GM18520 (cell line): ENCODE results near the gene FOXI1.

Source experiments
- ATAC-seq: cut with Tn5 transposase; IDR thresholded peaks from one replicate; pipeline ENCODE4 v1.9.1; 2021; ENCODE audit not compliant: unreplicated experiment

FOXI1 gene

DNA sequence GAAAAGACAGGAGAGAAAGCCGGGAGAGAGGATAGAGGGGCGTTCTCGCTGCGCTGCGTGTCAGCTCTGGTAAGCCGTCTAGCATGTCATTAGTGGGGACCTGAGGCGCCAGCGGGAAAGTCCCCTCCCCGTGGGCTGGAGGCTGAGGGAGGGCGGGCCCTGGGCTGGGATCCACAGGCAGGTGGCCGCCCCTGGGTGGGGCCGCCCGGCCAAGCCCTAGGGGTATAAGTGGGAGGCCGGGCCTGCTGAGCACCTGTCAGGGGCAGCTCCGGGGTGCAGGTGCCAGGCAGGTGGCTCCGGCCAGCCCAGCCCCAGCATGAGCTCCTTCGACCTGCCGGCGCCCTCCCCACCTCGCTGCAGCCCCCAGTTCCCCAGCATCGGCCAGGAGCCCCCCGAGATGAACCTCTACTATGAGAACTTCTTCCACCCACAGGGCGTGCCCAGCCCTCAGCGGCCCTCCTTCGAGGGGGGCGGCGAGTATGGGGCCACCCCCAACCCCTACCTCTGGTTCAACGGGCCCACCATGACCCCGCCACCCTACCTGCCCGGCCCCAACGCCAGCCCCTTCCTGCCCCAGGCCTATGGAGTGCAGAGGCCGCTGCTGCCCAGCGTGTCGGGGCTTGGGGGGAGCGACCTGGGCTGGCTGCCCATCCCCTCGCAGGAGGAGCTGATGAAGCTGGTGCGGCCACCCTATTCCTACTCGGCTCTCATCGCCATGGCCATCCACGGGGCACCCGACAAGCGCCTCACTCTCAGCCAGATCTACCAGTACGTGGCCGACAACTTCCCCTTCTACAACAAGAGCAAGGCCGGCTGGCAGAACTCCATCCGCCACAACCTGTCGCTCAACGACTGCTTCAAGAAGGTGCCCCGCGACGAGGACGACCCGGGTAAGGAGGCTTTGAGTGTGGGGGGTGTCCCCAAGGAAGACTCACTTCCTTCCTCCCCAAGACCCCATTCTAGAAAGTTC is at the start of gene FOXI1:
Gene FOXI1 (plus strand): TSS at position 256 of the 970 bp plus-strand sequence. CDS start 61 bp downstream, at position 317.
- no peak for ATAC-seq

DNA sequence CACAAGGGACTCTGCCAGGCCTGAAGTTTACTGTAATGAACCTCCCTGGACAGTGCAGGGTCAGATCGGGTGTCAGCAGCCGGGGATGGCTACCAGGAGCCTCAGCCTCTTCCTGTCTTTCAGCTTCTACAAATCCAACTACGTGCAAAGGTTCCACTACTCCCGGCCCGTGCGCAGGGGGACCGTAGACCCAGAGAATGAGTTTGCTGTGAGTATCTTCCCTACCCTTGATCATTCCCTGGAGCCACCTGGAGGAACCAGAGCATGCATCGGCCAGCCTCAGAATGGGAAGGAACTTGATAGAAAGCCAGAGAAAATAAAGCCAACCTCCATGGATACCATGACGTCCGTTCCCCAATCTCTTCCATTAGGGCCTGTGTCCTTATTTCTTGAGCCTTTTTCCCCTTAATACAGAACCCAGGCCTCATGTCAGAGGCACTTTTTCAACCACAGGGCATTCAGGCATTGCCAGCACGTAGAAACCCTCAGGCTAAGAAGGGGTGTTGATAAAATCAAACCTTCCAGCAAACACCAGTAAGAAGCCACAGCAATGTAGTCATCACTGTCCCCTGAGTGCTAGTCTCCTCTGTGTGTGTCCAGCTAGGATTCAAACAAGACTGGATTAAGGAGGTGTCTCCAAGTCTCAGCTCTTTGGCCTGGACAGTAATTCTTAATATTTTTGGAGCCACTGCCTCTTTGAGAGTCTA is 49.0 kb upstream of the FOXI1 start:
- no peak for ATAC-seq

DNA sequence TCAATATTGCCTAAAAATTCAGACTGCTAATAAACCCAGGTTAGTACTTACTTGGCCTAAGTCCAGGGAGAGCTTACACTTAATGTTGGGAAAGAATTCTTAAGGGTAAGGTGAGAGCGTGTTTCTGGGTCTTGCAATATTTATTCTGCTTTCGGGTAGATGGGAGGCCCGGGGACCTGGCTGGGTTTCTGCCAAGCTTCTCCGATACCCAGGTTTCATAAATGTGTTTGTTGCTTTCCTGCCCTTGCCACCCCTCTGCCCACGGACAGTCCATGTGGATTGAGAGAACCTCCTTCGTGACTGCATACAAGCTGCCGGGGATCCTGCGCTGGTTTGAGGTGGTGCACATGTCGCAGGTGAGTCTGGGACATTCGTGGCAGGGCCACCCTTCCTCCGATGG is 48.4 kb upstream of the FOXI1 start:
- no peak for ATAC-seq

DNA sequence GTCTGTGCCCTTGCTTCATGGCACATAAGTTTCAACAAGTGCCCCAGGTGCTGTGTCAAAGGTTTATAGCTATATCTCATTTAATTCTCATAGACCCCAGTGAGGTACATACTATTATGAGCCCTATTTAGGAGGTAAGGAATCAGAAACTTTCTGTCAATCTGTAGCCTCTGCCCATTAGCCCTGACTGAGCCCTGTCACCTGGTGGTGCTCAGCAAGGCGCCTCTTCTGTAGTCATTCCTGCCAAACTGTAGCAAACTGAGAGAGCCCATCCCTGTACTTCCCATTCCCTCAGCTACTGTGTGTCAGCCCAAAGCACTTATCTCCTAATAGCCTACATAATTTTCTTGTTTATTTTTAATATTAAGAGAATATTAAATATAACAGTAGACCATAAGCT is 46.5 kb upstream of the FOXI1 start:
- ATAC-seq: no peak

DNA sequence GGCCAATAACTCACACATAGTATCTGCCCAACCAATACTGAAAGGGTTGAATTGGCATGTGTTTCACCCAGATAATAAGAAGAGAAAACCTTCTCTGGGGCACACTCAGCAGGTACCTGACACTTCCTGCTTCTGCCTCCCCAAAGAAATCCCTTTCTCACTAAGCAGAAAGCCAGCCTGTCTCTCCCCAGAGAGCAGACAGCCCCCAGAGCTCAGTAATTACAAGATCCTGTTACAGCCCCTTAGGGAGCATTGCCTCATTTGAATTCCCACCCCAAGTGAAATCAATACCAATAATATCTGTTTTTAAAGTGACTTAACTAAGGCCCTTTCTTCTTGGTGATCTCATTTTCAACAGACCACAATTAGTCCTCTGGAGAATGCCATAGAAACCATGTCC is 38.5 kb upstream of the FOXI1 start:
- no peak for ATAC-seq

DNA sequence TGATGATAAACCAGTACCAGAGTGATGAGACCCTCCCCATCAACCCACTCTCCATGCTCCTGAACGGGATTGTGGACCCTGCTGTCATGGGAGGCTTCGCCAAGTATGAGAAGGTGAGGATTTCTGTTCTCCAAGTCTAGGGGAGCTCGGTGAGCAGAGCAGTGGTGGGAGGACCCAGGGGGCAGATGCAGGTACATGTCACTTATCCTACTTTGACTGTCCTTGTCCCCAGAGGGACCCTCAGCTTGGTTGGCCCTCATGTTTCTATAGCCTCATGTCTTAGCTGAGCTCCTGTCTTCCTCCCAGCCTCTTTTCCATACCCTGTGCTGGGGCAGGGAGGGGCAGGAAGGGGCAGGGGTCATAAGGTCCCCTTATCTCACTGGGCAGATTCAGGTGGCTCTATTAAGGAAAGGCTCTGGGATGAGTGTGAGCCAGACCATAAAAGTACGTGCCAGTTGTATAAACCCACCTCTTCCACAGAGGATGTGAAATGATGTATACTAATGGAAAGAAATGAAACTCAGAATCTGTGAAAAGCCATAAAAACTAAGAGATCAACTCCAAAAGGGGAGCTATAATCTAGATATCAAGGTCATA is 38.0 kb upstream of the FOXI1 start:
- no peak for ATAC-seq

DNA sequence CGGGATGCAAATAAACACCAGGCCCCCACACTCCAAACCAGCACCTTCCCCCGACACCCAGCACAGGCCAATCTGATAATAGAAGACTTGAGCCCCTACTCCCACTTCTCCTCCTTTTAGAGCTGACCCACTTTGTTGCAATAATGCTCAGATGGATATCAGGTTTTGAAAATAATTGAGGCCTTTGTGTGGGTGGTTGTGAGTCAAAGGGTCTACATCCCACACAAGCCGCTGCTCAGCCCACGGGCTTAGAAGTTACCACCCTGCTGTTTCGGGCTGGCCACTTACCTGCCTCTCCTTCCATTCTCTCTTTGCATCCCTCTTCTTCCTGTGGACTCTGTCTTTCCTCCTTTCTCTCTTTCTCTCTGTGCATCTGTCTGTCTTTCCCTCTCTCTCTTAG is 36.2 kb upstream of the FOXI1 start:
- no peak for ATAC-seq

DNA sequence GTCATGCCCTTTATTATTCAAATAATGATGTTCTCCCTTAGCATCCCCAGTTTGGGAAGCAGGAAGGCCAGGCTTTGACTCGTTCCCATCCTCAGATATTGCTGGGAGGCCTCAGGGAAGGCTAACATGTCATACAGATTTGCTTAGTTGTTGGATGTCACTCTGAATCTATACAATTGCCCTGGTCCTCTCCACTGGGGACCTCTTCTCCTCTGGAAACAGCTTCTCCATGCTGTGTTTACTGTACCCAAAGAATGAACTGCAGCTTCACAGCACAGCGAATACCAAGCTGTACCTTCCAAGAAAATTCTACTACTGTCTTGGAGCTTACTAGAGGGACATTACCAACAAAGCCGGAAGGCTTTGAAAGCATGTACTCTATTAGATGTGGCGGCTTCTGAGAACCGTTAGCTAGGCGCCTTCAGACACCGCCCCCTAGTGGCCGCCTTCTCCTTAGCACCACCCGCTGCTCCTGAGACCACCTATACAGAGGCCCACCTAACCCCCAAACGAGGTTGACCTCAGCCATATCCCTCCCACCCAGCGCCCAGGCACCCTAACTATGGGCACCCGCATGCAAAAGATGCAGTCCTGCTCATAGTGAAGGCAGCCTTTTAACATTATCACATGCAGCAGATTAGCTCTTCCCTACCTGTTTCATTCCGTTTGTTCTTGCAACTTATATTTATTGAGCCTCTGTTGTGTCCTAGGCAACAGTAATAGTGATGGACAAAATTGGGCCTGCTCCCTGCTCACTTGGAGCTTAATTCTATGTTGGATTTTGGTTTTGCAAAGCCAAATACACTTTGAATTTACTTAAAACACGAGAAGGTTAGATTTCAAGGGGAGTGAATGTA is 34.9 kb upstream of the FOXI1 start:
- ATAC-seq: no peak

DNA sequence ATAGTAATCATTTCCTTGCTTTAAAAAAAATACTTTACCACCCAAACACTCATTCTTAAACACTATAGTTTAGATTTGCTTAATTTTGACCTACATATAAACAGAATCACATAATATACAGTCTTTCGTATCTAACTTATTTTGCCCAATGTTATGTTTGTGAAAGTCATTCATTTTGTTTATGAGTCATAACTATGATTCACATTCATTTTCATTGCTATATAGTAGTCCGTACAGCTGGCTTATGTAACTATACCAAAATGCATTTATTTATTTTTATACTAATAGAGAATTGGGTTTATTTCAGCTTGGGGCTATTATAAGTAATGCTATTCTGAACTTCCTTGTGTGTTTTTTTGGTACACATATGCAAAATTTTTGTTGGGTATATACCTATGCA is 33.9 kb upstream of the FOXI1 start:
- no peak for ATAC-seq

DNA sequence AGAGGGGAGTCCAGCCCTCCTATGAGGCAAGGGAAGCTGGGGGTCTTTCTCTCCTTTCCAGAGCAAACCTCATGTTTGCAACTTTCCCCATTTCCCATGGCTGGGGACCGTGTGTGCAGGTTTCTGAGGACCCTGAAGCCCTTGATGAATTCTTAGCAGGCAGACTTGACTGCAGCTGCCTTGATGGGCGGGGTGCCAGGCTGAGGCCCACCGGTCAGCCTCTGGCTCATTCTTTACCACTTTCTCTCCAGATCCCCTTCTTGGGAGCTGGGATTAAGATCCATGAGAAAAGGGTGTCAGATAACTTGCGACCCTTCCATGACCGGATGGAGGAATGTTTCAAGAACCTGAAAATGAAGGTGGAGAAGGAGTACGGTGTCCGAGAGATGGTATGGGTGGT is 30.0 kb upstream of the FOXI1 start:
- no peak for ATAC-seq

DNA sequence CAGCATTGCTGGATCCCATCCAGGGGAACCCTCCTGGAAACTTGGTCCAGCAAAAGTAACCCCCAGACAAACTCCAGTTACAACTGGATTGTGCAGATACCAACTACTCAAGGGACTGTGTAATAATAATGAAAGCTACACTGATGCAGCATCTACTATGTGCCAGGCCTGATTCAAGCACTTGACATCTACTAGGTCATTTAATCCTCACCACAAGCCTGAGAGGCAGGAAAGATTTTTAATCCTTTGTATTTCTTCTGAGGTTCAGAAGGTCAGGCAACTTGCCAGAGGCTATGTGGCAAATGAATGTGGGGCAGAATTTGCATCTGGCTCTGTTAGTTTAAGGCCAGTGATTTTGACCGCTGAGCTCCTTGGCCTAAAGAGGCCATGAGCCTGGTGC is 29.5 kb upstream of the FOXI1 start:
- no peak for ATAC-seq

DNA sequence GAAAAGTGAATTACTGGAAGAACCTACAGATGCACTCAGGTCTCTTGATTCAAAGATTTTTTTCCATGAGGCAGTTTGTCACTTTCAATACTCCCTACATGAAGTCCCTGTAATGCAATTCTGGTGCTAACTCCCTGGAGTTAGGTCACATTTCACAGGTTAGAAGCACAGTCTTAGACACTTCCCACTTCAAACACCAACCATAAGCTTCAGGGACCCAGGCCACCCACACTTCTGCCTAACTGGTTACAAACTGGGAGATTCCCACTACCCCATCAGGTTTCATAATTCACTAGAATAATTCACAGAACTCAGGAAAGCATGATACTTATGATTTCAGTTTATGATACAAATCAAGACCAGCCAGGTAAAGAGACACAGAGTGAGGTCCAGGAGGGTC is 29.0 kb upstream of the FOXI1 start:
- ATAC-seq: no peak

DNA sequence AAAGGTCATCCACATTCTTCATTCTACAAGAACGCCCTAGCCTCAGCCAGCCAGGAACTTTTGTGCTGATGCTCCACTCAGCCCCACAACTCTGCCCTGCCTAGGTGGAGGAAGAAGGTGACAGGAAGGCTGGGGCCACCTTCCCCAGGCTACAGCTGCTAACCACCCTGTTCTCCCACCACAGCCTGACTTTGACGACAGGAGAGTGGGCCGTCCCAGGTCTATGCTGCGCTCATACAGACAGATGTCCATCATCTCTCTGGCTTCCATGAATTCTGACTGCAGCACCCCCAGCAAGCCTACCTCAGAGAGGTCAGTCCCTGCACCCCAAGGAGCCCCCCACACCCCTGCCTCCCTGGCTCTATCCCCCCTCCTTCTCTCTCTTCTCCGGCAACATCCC is 28.2 kb upstream of the FOXI1 start:
- no peak for ATAC-seq

DNA sequence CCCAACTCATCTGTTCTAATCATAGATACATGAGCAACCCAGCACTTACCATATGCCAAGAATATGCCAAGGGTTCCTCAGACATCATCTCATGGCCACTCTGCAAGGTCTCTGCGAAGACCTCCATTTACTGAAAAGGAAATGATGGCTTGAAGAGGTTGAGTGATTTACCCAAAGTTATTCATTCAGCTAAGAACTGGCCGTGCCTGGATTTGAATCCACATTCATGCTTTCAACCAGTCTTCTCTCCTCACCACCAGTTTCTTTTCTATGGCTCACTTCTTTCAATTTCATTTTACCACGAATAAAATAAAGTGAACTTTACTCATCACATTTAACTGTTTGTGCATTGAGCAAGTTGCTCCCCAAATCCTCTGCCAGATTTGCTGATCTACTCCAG is 27.2 kb upstream of the FOXI1 start:
- ATAC-seq: no peak

DNA sequence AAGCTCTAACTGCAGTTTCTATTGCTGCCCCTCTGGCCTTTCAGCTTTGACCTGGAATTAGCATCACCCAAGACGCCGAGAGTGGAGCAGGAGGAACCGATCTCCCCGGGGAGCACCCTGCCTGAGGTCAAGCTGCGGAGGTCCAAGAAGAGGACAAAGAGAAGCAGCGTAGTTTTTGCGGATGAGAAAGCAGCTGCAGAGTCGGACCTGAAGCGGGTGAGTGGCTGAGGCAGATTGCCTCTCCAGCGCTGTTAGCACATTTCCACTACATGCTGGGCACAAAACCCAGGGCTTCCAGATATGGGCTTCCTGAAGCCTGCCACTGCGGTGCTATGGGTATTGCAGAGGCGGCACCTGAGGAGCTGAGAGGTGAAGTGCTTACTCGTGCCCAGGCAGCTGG is 26.8 kb upstream of the FOXI1 start:
- ATAC-seq: no peak

DNA sequence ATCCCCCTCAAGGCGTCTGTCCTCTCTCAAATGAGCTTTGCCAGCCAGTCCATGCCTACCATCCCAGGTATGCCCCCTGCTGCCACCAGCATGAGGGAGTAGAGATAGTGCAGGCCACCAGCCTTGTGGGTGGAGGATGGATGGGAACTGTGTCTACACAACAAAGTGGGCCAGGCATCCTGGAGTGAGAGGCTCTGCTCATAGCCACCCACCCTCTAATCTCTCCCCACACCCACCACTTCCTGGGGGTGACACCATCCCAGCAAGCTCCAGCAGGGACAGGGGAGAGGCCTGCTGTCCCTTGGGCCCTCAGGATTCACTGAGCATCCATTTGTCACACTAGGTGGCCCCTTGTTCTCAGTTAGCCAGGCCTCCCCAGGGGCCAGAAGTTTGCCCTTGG is 25.5 kb upstream of the FOXI1 start:
- no peak for ATAC-seq

DNA sequence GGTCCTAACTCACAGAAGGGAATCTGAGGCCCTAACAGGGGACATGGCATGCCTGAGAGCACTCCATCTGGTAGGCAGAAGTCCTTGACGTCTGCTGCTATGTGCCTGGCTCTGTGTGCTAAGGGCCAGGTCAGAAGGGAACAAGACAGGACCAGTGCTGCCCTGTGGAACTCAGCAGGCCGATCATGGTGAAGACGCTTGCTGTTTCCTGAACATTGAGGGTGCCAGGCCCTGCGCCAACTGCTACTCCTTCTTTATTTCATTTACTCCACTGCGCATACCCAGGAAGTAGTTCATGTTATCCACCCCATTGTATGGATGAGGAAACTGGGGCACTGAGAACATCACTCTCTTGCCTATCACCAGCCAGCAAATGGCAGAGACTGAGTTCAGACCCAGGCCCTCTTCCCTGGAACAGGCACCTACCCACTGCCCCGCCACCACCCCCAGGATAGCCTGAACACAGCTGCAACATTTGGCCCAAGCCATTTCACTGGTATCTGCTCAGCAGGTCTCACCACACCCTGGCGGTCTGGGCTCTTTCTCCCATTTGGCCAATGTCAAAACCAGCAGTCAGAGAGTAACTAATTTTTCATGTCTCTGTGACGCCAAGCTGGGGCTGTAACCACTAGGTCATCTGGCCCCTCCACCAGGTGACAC is 24.8 kb upstream of the FOXI1 start:
- no peak for ATAC-seq

DNA sequence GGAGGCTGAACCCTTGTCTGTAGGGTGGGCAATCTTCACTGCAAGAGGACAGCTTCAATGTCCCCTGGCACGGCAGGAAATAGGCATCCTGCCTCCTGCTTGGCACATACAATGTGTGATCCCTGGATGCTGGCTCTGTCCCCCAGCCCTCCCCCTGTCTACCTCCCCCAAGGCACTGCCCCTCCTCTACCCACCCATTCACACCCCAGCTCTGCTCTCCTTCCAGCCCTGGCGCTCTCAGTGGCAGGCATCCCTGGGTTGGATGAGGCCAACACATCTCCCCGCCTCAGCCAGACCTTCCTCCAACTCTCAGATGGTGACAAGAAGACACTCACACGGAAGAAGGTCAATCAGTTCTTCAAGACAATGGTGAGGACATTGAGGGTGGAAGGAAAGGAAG is 24.1 kb upstream of the FOXI1 start:
- no peak for ATAC-seq

DNA sequence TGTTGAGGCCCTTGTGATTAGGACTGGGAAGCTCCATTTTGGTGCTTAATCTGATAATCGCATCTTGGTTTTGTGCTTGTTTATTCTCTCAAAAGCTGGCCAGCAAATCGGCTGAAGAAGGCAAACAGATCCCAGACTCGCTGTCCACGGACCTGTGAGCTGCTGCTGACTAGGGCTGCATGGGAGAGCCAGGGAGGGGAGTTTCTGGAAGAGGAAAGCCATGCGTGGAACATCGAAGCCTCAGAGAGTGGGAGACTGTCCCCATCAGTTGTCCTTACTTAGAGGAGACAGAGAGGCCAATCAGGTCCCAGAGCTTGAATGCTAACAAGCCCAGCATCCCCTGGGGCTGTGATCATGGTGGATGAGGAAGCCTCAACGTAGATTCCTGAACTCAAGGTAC is 23.0 kb upstream of the FOXI1 start:
- ATAC-seq: no peak

DNA sequence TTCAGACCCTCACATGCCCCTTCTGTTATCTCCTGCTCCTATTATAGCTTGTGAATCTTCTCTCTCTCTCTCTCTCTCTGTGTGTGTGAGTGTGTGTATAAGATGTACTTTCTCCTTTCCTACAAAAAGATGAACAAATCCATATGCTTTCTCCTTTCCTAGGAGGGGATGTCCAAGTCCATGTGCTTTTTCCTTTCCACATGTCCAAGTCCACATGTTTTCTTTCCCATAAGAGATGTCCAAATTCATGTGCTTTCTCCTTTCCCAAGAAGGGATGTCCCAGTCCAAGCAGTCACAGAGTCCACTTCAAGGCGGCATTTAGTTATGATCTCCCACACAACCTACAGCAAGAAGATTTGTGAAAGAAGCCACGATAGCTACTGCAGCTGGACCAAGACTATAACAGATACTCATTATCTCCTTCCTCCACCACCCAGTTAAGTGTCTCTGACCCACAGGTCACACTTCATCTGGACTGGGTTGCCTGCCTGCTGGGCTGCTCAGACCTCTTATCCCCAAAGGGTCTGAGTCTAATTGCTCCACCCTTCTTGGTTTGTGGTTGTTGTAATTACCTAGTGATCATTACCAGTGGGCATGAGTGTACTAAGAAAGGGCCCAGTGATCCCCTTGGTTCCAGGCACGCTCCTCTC is 18.4 kb upstream of the FOXI1 start:
- ATAC-seq: no peak
